ENCODE measurements around the gene SSUH2. TPM values are rescaled to one million over a fixed set of nuclear protein-coding genes. Genes with fewer than 3 reads are reported as not detected.
"Not testable (repeated sequence)": the region's sequence is repeated elsewhere in the genome, so short reads cannot be mapped to it uniquely, and the experiment has no call there.

The SSUH2 gene
- total RNA-seq, 3 donors from 2014 or later, result 3.7 to 5.3 (median 4.5) TPM

- no peaks in the 10 kb centered on the region for H3K9me3 ChIP-seq
- no peak for TF ChIP-seq CTCF (IDR thresholded peaks at IDR 0.05)
- no peak overlapping the region for H3K4me3 ChIP-seq
- ATAC-seq (no peak), DNase-seq (no peak)
- intact Hi-C loops (cut with DNase I, micrococcal nuclease), result no loop called here
- H3K36me3 ChIP-seq (ENCODE audit: low read depth), result no peaks in the 10 kb centered on the region
- H3K4me1 ChIP-seq (ENCODE audit: low read depth), result peaks cover 7% of the 10 kb centered on the region
These were observed 14.6 kb upstream of the SSUH2 start for GRCh38 chr3:8659242-8659641.

GRCh38 chr3:8658306-8659212 lies 14.0 kb upstream of the SSUH2 start:
- peak; percentile 82 for ATAC-seq
- no peak overlapping the region for H3K4me3 ChIP-seq
- intact Hi-C loops (cut with DNase I, micrococcal nuclease), result no loop called here
- no peaks in the 10 kb centered on the region for H3K36me3 ChIP-seq (ENCODE audit: low read depth)
- H3K4me1 ChIP-seq (ENCODE audit: low read depth), result peaks cover 7% of the 10 kb centered on the region
- no peaks in the 10 kb centered on the region for H3K9me3 ChIP-seq
- no peak for TF ChIP-seq CTCF (IDR thresholded peaks at IDR 0.05)
- peak in 2 of 3 donors; percentile 45 to 55 for DNase-seq

GRCh38 chr3:8657804-8658305 lies 13.3 kb upstream of the SSUH2 start:
- Histone ChIP-seq H3K4me3 (no peak overlapping the region), H3K36me3 (ENCODE audit: low read depth) (no peaks in the 10 kb centered on the region)
- TF ChIP-seq CTCF (IDR thresholded peaks at IDR 0.05), result no peak

GRCh38 chr3:8656240-8656639 lies 11.6 kb upstream of the SSUH2 start:
- no peaks in the 10 kb centered on the region for H3K9me3 ChIP-seq
- H3K4me3 ChIP-seq, result no peak overlapping the region
- DNase-seq (no peak), ATAC-seq (no peak)
- intact Hi-C loops (cut with DNase I, micrococcal nuclease), result no loop called here
- no peaks in the 10 kb centered on the region for H3K36me3 ChIP-seq (ENCODE audit: low read depth)
- TF ChIP-seq CTCF (IDR thresholded peaks at IDR 0.05), result no peak
- H3K4me1 ChIP-seq (ENCODE audit: low read depth), result peaks cover 7% of the 10 kb centered on the region

More at GRCh38 chr3:8657804-8658305, 13.3 kb upstream of the SSUH2 start:
- no peak for DNase-seq
- ATAC-seq, result peak; percentile 21
- intact Hi-C loops (cut with DNase I, micrococcal nuclease), result no loop called here
- peaks cover 7% of the 10 kb centered on the region for H3K4me1 ChIP-seq (ENCODE audit: low read depth)
- H3K9me3 ChIP-seq, result no peaks in the 10 kb centered on the region

GRCh38 chr3:8655387-8655835 lies 10.8 kb upstream of the SSUH2 start:
- H3K4me3 ChIP-seq, result no peak overlapping the region
- DNase-seq (no peak), ATAC-seq (no peak)
- H3K36me3 ChIP-seq (ENCODE audit: low read depth), result no peaks in the 10 kb centered on the region
- no peak for TF ChIP-seq CTCF (IDR thresholded peaks at IDR 0.05)
- no peaks in the 10 kb centered on the region for H3K9me3 ChIP-seq
- intact Hi-C loops (cut with DNase I, micrococcal nuclease), result no loop called here
- peaks cover 7% of the 10 kb centered on the region for H3K4me1 ChIP-seq (ENCODE audit: low read depth)

GRCh38 chr3:8654572-8655329 lies 10.2 kb upstream of the SSUH2 start:
- intact Hi-C loops (cut with DNase I, micrococcal nuclease), result not testable (repeated sequence)

More at GRCh38 chr3:8654572-8655329, 10.2 kb upstream of the SSUH2 start:
- H3K36me3 ChIP-seq (ENCODE audit: low read depth); H3K4me1 ChIP-seq (ENCODE audit: low read depth); ATAC-seq; DNase-seq; H3K9me3 ChIP-seq; H3K4me3 ChIP-seq: not testable (repeated sequence)

Measured in mucosa of descending colon (tissue), 3 donors.